GM18873 (cell line): ENCODE data around the gene BUB1B.
"Not testable (repeated sequence)": the region's sequence is repeated elsewhere in the genome, so short reads cannot be mapped to it uniquely, and the experiment has no call there.

Source experiments
- ATAC-seq: cut with Tn5 transposase; IDR thresholded peaks from one replicate; pipeline ENCODE4 v1.9.1; 2021; ENCODE audit warnings: mild to moderate bottlenecking, moderate library complexity, moderate number of reproducible peaks; ENCODE audit not compliant: unreplicated experiment, low FRiP score

The BUB1B gene

GRCh38 chr15:40160689-40161688, at the start of gene BUB1B:
TSS of gene BUB1B (plus strand) at chr15:40161069. CDS start at chr15:40161221, 152 bp downstream.
- ATAC-seq, result peak; percentile 84

GRCh38 chr15:40111888-40112287, 49.0 kb upstream of the BUB1B start:
- no peak for ATAC-seq

GRCh38 chr15:40112789-40113188, 48.1 kb upstream of the BUB1B start:
- no peak for ATAC-seq

DNA sequence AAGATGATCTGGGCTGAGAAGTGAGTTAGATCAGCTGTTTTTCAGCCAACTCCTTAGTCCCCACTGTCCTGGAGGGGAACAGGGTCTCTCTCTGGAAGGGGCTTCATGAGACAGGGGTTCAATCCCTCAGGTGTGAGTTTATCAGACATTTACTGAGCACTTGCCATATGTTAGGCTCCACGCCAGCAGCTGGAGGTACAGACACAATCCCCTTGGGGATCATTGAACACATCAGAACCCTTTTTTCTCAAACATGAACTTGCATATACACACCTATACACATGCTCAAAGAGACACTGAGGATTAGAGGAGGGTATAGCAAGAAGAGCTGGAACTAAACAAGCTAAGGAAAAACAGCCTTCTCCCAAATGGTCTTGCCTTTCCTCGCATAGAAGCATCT, 46.7 kb upstream of the BUB1B start:
- no peak for ATAC-seq

- ATAC-seq, result not testable (repeated sequence)
Observed at GRCh38 chr15:40115106-40115505, 45.8 kb upstream of the BUB1B start.

GRCh38 chr15:40115670-40116093, 45.2 kb upstream of the BUB1B start:
- peak; percentile 84 for ATAC-seq

- no peak for ATAC-seq
Observed at GRCh38 chr15:40118473-40118872, 42.4 kb upstream of the BUB1B start.

DNA sequence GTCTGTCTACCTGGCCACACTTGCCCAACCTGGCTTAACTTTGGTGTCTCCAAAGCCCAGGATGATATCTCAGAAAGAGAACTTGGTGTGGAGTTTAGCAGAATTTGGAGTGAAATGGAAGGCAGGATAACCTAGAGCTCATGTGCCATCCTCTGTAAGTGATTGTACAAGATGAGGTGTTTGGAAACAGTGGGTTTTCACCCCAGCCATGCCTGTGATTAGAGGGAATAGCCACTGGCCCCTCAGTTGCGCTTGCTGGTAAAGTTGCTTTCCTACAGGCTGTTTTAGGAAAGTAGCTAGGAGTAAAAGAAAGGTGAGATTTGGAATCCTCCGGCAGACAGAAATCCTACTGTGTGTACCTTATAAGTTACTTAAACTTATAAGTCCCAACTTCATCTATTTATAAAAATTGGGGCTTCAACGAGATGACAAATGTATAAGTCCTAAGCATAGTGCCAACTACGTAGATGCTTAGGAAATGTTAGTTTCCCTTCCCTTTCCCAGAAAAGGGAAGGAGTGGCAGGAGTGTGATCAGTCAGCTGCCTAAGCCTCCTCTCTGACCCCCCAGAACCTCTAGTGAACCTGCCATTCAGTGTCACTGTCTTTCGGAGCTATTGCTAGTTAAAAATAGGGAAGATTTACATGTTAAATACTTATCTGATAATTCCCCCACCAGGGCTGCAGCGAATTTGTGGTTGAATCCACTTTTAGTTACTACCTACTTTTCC, 38.8 kb upstream of the BUB1B start:
- ATAC-seq, result no peak

DNA sequence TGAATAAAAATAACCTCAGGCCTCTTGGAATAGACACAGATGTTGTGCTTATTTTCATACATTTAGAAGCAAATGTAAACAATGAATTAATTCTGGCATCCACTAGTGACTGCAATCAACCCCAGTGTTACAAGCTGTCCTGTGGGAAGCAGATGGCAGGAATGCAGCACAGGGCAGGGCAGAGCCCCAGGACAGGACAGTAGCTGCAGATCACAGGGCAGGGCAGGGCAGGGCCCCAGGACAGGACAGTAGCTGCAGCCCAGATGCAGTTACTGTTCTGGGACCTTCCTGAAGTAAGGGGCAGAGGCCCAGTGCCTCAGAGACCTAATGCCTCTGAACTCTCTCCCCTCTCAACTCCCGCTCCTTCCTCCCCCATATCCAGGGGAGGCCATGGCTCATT, 37.9 kb upstream of the BUB1B start:
- not testable (repeated sequence) for ATAC-seq

- not testable (repeated sequence) for ATAC-seq
Observed at GRCh38 chr15:40123863-40124262, 37.0 kb upstream of the BUB1B start.

DNA sequence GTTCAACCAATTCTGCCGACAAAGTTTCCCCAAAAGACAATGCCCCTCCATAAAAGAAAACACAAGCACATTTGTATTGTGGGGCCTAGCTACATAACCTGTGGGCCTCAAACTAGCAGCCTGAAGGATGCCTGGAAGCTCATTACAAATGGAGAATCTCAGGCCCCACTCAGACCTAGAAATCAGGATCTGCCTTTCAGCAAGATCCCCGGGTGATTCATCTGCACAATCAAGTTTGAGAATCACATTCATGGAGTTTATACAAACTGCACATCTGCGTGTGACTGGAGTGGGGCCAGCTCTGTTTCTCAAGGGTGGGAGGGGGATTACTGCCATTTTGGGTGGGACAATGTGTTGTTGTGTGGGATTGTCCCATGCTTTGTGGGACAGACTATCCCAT, 36.5 kb upstream of the BUB1B start:
- ATAC-seq, result not testable (repeated sequence)

- ATAC-seq, result not testable (repeated sequence)
Observed at GRCh38 chr15:40124807-40125285, 36.0 kb upstream of the BUB1B start.

- no peak for ATAC-seq
Observed at GRCh38 chr15:40125950-40126349, 34.9 kb upstream of the BUB1B start.

DNA sequence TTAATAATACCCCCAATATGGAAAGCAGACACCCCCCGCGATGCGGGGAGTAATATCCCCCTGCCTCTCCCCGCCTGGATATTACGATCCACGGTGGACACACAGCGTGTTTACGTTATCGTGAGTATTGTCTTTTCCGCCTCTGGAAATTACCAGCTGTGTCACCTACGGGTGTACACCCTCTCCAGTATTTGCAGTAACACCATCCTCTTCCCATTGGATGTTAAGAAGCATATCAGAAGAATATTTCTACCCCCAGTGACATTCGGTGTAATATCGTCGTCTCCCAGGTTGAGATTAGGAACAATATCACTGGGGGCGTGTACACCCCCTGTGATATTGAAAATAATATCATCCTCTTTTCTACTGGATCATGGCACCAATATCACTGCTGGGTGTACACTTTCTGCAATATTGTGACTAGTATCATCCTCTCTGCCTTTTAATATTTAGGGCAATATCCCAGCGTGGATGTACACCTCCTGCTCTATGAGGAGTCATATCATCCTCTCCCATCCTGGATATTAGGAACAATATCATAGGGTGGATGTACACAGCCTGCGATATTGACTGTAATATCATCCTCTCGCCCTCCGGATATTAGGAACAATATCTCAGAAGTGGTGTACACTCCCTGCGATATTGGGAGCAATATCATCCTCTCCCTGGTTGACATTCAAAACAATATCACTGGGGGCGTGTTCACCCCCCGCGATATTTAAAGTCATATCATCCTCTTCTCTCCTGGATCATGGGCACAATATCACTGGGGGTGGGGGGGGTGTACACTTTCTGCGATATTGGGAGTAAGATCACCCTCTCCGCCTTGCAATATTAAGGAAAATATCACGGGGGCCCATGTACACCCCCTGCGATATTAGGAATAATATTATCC, 31.9 kb upstream of the BUB1B start:
- ATAC-seq, result no peak

DNA sequence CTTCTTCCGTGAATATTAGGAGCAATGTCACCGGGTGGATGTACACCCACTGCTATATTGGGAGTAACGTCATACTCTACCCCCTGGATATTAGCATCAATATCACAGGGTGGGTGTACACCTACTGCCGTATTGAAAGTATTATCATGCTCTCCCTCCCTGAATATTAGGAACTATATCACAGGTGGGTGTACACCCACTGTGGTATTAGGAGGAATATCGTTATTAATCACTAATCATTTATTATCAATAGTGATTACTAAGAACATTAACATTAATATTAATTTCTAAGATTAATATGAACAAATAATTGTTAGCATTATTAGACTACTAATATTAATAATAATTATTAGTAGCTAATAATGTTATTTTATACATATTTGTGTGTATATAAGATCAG, 30.8 kb upstream of the BUB1B start:
- no peak for ATAC-seq

- ATAC-seq, result no peak
Observed at GRCh38 chr15:40130799-40131502, 29.9 kb upstream of the BUB1B start.

GRCh38 chr15:40133544-40133943, 27.3 kb upstream of the BUB1B start:
- no peak for ATAC-seq

- no peak for ATAC-seq
Observed at GRCh38 chr15:40134885-40135284, 26.0 kb upstream of the BUB1B start.

GRCh38 chr15:40135846-40136450, 24.9 kb upstream of the BUB1B start:
- ATAC-seq, result not testable (repeated sequence)
